GM21717 (cell line): ENCODE data around the gene WWTR1.

Source experiments
- ATAC-seq: cut with Tn5 transposase; IDR thresholded peaks from one replicate; pipeline ENCODE4 v1.9.1; 2021; ENCODE audit warnings: mild to moderate bottlenecking, moderate library complexity; ENCODE audit not compliant: unreplicated experiment

Gene WWTR1

DNA sequence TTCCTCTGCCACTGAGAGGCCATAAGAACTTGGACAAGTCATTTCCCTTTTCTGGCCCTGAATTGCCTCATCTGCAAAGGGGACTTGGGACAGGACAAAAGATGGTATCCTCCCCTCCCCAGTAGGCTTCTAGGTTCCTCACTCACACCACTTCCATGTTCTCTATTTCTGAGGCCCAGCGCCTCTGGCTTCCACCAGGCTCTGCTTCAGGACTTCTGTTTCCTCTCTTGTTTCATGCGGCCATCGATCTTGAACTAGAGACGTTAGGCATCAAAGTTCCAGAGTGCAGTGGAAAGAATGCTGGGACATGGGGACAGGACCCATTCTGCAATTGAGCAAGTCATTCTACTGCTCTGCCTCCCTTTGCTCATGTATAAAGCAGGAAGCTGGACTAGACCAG, 181.6 kb downstream of the WWTR1 start:
- no peak for ATAC-seq

GRCh38 chr3:149475451-149476060, 182.3 kb downstream of the WWTR1 start:
- ATAC-seq, result no peak

- ATAC-seq, result no peak
Observed at GRCh38 chr3:149474250-149474817, 183.5 kb downstream of the WWTR1 start, which contains the start of gene TM4SF4. Gene TM4SF4, plus strand, starts transcription at chr3:149474697. Its CDS starts 181 bp downstream, at chr3:149474878.

DNA sequence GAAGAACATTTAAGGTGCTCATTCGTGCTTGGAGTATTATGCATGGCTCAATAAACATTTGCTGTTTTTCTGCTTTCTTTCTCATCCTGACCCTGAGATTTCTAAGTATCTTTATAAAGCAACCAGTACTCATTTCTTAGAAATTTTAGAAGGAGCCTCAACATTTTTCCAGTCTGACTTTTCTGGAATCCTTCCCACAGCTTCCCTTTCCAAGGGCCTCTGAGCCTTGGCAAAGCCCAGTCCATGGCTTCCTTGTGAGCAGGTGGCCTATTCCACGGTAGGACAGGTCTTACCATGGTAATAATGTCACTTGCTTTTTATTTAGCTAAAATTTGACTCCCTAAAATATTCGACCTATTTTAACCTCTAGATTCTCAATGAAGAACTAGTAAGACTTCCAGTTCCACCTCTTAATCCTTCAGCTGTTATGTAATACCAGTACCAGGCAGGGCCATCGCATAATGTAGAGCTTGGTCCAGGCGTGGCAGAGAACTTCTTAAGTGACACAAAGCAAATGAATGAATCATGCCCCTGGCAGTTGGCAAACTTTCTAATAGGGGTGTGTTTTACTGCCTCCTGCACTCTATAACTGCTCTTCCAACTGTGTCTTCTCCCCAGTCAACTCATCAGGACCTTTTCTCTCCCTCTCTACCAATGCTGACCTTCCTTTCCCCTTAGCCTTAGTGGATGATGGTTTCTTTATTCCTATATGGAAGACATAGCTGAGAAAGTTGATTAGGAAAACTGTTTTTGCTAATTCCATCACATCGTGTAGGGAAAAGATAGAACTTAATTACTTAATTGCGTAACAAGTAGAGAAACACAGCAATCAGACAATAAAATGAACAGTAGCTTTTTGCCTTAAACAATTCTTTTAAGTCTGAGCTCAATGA, 184.2 kb downstream of the WWTR1 start:
- ATAC-seq, result no peak

GRCh38 chr3:149472030-149472797, 185.6 kb downstream of the WWTR1 start:
- ATAC-seq, result no peak

DNA sequence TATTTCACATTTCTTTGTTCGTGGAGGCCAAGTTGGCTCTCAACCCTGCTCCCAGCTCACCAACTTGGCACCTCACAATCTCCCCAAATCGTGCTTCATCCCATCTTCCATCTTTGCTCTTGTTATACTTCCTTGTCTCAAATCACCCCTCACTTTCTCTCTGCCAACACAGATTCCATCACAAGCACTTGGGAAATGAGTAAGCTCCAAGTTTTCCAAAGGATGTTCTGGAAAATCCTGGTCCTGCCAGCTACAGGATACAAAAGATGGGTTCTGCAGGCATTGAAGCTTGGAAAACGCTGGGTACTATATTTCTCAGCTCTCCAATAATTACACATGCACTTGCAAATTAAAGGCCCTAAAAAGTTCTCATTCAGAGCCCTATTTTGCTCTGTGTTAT, 187.4 kb downstream of the WWTR1 start:
- ATAC-seq, result no peak

DNA sequence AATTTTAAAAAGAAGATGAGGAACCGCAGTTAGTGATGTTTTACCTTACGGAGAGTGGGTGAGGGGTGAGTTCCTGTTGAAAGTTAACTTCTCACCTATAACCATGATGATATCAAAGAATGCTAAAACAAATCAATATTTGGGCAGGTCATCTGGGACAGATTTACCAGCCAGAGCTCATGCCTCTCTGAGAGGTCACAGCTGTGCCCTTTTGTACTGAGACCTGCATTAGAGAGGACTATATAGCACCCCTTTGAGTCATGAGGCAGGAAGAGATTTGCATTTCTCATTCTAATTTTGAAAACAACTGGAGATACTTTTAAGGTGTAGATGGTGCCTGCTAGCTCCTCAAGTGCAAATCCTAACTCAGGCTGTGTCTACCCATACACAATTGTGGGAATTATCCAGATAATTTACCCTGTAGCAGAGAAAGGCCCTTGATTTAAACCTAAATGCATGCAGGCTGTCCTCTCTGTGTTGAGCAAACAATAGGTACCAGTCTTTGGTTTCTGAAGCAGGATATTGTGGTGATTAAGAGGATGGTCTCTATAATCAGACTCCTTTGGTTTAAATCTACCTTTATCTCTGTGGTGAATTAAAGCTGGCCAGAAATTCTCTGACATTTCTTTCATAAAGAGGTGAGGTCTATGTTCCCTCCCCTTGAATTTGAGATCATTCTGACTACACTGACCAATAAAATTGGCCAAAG, 189.2 kb downstream of the WWTR1 start:
- peak; percentile 98 for ATAC-seq
